Adrenal gland (tissue), 5 donors: Measurements from ENCODE around the gene ZNF394.
A peak's percentile ranks its signal among the peaks of the same experiment; 100 is the strongest.

Experiments
- CTCF ChIP-seq, 6 experiments: fragments of 450-650 bp in 4 of 6; fragments of 200-600 bp in 2 of 6; sonication (generic) in 1 of 6; IDR thresholded peaks; 1 replicate in 5 of 6; 2 replicates in 1 of 6; pipeline versions ENCODE4 v1.5.1 to v1.8.0; 2016 to 2021; ENCODE audit warnings: antibody characterized with exemption in 6 of 6, mild to moderate bottlenecking in 2 of 6, moderate library complexity in 1 of 6
- POLR2A ChIP-seq, 2 donors: fragments of 450-650 bp; IDR thresholded peaks; one replicate each; pipeline ENCODE4 v1.6.1; 2017; ENCODE audit warnings: antibody characterized with exemption in 2 of 2, mild to moderate bottlenecking in 2 of 2, moderate library complexity in 1 of 2
- donor health status: DM: no; HTN: no; CAD: no.

GRCh38 chr7:99504603-99505323 lies 4.7 kb upstream of the ZNF394 start, which contains the start of gene ZKSCAN5:
- TF ChIP-seq CTCF (IDR thresholded peaks at IDR 0.05) (no peak), POLR2A (IDR thresholded peaks at IDR 0.05) (peak; percentile 34 to 82)
